ENCODE data around the gene ZSCAN10. TPM values are rescaled to one million over a fixed set of nuclear protein-coding genes. Genes with fewer than 3 reads are reported as not detected.

Gene ZSCAN10
- total and polyA plus RNA-seq, 2 of the 13 experiments (the other 11 are each of a cell fraction or from before 2014, with no cell fraction given), result not detected

DNA sequence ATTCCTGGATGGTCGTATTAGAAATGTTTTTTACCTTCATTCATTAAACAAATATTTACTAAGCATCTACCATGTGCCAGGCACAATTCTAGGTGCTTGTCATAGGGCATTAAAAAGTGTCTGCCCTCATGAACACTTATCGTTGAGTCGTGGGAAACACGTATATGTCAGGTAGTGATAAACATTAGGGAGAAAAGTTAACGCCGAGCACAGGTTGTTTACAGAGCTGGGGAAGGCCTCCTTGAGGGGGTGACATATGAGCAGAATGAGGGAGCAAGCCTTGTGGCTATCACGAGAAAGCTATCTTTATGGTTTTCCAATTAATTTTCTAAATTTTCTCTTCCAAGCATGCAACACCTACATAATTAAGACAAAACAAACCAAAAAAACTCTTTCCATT lies 34.8 kb upstream of the ZSCAN10 start:
- H3K27me3 ChIP-seq (ENCODE audit: control insufficient read depth in 1 of 2, insufficient read depth in 2 of 2, low read length in 2 of 2), result no peaks in the 10 kb centered on the region; a peak in 1 of 5 replicates
- no peaks in the 10 kb centered on the region for H3K9me3 ChIP-seq (ENCODE audit: low read length)
- H4K20me1 ChIP-seq (ENCODE audit: insufficient read depth, low read length), result peaks cover 7% of the 10 kb centered on the region
- DNase-seq (ENCODE audit: low spot score) (no peak), FAIRE-seq (no peak), ATAC-seq (no peak)
- TF ChIP-seq FOXA1 (IDR thresholded peaks at IDR 0.05), result no peak
- TF ChIP-seq FOXA1 (CRISPR knock-in tag; IDR thresholded peaks at IDR 0.05), result peak; percentile 31; the same call in 1 of the 2 replicates
- no peak for TF ChIP-seq ZFP36L2 (CRISPR knock-in tag; IDR thresholded peaks at IDR 0.05)
- TF ChIP-seq ATAD3A (CRISPR knock-in tag; IDR thresholded peaks at IDR 0.05), result no peak
- H3K79me2 ChIP-seq (ENCODE audit: insufficient read depth, low read length), result peaks cover 16% of the 10 kb centered on the region
- in situ Hi-C loops (cut with HindIII; ENCODE audit: extremely low pct_ligation_motif_present, low pct_unique_long_range_greater_than_20kb), result no loop called here
- H3K4me3 ChIP-seq (replicated peaks in 1 of 3; ENCODE audit: insufficient read depth in 1 of 3, low read depth in 2 of 3, low read length in 3 of 3), result peak overlapping the region; percentile 90 to 100 (median 97)
- intact Hi-C loops (cut with micrococcal nuclease; ENCODE audit: unreplicated experiment), result loop anchor here (2.0 to 5.0 kb wide), 3 partner anchors 17 to 38 kb away; partner anchors contain the start of gene ZSCAN10
- H3K27ac ChIP-seq (ENCODE audit: extremely low read length, insufficient read depth, low read length), result peak overlapping the region; percentile 93
- WGBS (ENCODE audit: low lambda C conversion rate), result 2% methylated on average over 7 of the region's 7 CpGs
- BruUV-seq (replicated peaks), result no TSS peak
- POLR2A ChIA-PET, result interaction anchor here (0.9 to 3.5 kb wide), 13 partner anchors 9 to 153 kb away, joined by 3 to 81 read pairs (median 10); partner anchors contain the start of gene IL32
- H3K4me2 ChIP-seq (ENCODE audit: low read depth, low read length), result peak overlapping the region; percentile 92
- CTCF ChIA-PET (ENCODE audit: low intra/inter-chr PET ratio, low total read pairs), result no interaction called here
- peaks cover 35% of the 10 kb centered on the region for H3K4me1 ChIP-seq (ENCODE audit: insufficient read depth, low read length)
- peak overlapping the region; percentile 97 for H3K9ac ChIP-seq (ENCODE audit: insufficient read depth, low read depth, low read length)
- no peaks in the 10 kb centered on the region for H3K36me3 ChIP-seq (replicated peaks in 1 of 2; ENCODE audit: control insufficient read depth in 1 of 2, insufficient read depth in 2 of 2, low read length in 2 of 2)
- H2AFZ ChIP-seq (ENCODE audit: low read length), result no peak overlapping the region

DNA sequence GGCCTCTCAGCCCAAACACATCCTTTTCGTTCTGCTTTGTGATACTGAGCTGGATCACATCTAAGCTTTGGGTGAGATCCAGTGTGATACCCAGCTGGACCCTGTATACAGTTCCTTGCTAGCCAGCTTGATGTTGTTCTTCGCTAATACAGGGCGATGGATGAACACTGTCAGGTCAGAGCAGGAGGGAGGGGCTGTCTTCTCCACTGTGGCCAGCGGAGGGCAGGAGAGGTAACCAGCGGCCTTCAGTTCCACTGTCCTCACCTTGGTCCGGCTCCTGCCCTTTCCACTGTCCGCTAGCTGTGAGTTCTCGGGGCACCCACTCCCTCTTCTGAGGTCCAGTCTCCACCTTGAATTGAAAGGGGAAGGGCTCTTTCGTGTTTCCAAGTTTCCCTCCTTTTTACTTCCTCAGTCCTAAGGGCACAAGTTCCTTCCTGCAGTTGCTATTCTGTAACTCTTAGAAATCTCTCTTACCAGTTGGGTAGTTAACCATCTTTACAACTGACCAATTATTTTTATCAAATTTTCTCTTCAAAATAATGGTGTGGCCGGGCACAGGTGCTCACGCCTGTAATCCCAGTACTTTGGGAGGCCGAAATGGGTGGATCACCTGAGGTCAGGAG lies 32.8 kb upstream of the ZSCAN10 start:
- FAIRE-seq, result no peak
- TF ChIP-seq HOXA3 (CRISPR knock-in tag; IDR thresholded peaks at IDR 0.05) (peak; percentile 21; the same call in 1 of the 2 replicates), HNRNPL (IDR thresholded peaks at IDR 0.05; ENCODE audit: low read depth, low read length) (no peak), MBNL3 (CRISPR knock-in tag; conservative IDR thresholded peaks at IDR 0.05) (no peak), BRD4 (CRISPR knock-in tag; IDR thresholded peaks at IDR 0.05) (no peak), ZNF136 (CRISPR knock-in tag; IDR thresholded peaks at IDR 0.05; ENCODE audit: low read depth) (no peak), KDM5A (IDR thresholded peaks at IDR 0.05; ENCODE audit: borderline replicate concordance, low read length) (no peak), HMG20B (CRISPR knock-in tag; conservative IDR thresholded peaks at IDR 0.05) (no peak)
- TF ChIP-seq, protein P1, sequence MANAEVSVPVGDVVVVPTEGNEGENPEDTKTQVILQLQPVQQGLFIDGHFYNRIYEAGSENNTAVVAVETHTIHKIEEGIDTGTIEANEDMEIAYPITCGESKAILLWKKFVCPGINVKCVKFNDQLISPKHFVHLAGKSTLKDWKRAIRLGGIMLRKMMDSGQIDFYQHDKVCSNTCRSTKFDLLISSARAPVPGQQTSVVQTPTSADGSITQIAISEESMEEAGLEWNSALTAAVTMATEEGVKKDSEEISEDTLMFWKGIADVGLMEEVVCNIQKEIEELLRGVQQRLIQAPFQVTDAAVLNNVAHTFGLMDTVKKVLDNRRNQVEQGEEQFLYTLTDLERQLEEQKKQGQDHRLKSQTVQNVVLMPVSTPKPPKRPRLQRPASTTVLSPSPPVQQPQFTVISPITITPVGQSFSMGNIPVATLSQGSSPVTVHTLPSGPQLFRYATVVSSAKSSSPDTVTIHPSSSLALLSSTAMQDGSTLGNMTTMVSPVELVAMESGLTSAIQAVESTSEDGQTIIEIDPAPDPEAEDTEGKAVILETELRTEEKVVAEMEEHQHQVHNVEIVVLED (CRISPR knock-in tag; IDR thresholded peaks at IDR 0.05; ENCODE audit: borderline replicate concordance), result no peak
- TF ChIP-seq, protein P2, sequence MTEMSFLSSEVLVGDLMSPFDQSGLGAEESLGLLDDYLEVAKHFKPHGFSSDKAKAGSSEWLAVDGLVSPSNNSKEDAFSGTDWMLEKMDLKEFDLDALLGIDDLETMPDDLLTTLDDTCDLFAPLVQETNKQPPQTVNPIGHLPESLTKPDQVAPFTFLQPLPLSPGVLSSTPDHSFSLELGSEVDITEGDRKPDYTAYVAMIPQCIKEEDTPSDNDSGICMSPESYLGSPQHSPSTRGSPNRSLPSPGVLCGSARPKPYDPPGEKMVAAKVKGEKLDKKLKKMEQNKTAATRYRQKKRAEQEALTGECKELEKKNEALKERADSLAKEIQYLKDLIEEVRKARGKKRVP (CRISPR knock-in tag; IDR thresholded peaks at IDR 0.05), result no peak
- TF ChIP-seq, protein P3, sequence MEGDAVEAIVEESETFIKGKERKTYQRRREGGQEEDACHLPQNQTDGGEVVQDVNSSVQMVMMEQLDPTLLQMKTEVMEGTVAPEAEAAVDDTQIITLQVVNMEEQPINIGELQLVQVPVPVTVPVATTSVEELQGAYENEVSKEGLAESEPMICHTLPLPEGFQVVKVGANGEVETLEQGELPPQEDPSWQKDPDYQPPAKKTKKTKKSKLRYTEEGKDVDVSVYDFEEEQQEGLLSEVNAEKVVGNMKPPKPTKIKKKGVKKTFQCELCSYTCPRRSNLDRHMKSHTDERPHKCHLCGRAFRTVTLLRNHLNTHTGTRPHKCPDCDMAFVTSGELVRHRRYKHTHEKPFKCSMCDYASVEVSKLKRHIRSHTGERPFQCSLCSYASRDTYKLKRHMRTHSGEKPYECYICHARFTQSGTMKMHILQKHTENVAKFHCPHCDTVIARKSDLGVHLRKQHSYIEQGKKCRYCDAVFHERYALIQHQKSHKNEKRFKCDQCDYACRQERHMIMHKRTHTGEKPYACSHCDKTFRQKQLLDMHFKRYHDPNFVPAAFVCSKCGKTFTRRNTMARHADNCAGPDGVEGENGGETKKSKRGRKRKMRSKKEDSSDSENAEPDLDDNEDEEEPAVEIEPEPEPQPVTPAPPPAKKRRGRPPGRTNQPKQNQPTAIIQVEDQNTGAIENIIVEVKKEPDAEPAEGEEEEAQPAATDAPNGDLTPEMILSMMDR (CRISPR knock-in tag; IDR thresholded peaks at IDR 0.05), result peak; percentile 88

More for the DNA sequence above, 32.8 kb upstream of the ZSCAN10 start:
- peaks cover 36% of the 10 kb centered on the region for H3K4me1 ChIP-seq (ENCODE audit: insufficient read depth, low read length)
- no peaks in the 10 kb centered on the region; a peak in 1 of 5 replicates for H3K27me3 ChIP-seq (ENCODE audit: control insufficient read depth in 1 of 2, insufficient read depth in 2 of 2, low read length in 2 of 2)
- no peaks in the 10 kb centered on the region for H3K9me3 ChIP-seq (ENCODE audit: low read length)
- ChIA-PET POLR2A (interaction anchor here (1.1 to 1.2 kb wide), 2 partner anchors 19 to 25 kb away, joined by 4 to 5 read pairs; no protein-coding TSS in a partner anchor), CTCF (ENCODE audit: low intra/inter-chr PET ratio, low total read pairs) (interaction anchor here (1.3 to 2.3 kb wide), 4 partner anchors 18 to 34 kb away, joined by 3 to 9 read pairs (median 3); no protein-coding TSS in a partner anchor)
- WGBS (ENCODE audit: low lambda C conversion rate), result 74% methylated on average over 12 of the region's 12 CpGs
- peaks cover 7% of the 10 kb centered on the region for H4K20me1 ChIP-seq (ENCODE audit: insufficient read depth, low read length)
- no peak overlapping the region for H3K4me2 ChIP-seq (ENCODE audit: low read depth, low read length)
- no peak overlapping the region for H3K27ac ChIP-seq (ENCODE audit: extremely low read length, insufficient read depth, low read length)
- no peak overlapping the region for H3K9ac ChIP-seq (ENCODE audit: insufficient read depth, low read depth, low read length)
- intact Hi-C loops (cut with micrococcal nuclease; ENCODE audit: unreplicated experiment), result loop anchor here (5.0 kb wide), 2 partner anchors 35 to 40 kb away; partner anchors contain the start of gene ZSCAN10
- H3K79me2 ChIP-seq (ENCODE audit: insufficient read depth, low read length), result peaks cover 16% of the 10 kb centered on the region
- H3K36me3 ChIP-seq (replicated peaks in 1 of 2; ENCODE audit: control insufficient read depth in 1 of 2, insufficient read depth in 2 of 2, low read length in 2 of 2), result 0 out of 5 replicates have a peak, but pooled peaks cover 0 to 2% of the 10 kb centered on the region in 2 experiments
- no peak overlapping the region for H3K4me3 ChIP-seq (replicated peaks in 1 of 3; ENCODE audit: insufficient read depth in 1 of 3, low read depth in 2 of 3, low read length in 3 of 3)
- no TSS peak for BruUV-seq (replicated peaks)
- DNase-seq (ENCODE audit: low spot score) (peak; percentile 48), ATAC-seq (peak; percentile 58)
- in situ Hi-C loops (cut with HindIII; ENCODE audit: extremely low pct_ligation_motif_present, low pct_unique_long_range_greater_than_20kb), result no loop called here
- no peak overlapping the region for H2AFZ ChIP-seq (ENCODE audit: low read length)
